GM21529 (cell line): ENCODE data around the gene PDGFRB.
A peak's percentile ranks its signal among the peaks of the same experiment; 100 is the strongest.

Source experiments
- ATAC-seq: cut with Tn5 transposase; IDR thresholded peaks from one replicate; pipeline ENCODE4 v1.9.1; 2021; ENCODE audit not compliant: unreplicated experiment

The PDGFRB gene

GRCh38 chr5:150182774-150183173 lies 27.1 kb upstream of the PDGFRB start:
- ATAC-seq = no peak

GRCh38 chr5:150181766-150182545 lies 26.3 kb upstream of the PDGFRB start:
- ATAC-seq = no peak

GRCh38 chr5:150181027-150181426 lies 25.4 kb upstream of the PDGFRB start:
- no peak for ATAC-seq

GRCh38 chr5:150180241-150181026 lies 24.8 kb upstream of the PDGFRB start:
- no peak for ATAC-seq

- no peak for ATAC-seq
Observed at GRCh38 chr5:150179019-150179620, 23.5 kb upstream of the PDGFRB start.

- ATAC-seq = peak; percentile 52
Observed at GRCh38 chr5:150178262-150178661, 22.6 kb upstream of the PDGFRB start.

GRCh38 chr5:150177721-150178120 lies 22.1 kb upstream of the PDGFRB start:
- no peak for ATAC-seq

GRCh38 chr5:150176745-150177477 lies 21.3 kb upstream of the PDGFRB start:
- no peak for ATAC-seq

GRCh38 chr5:150175536-150175935 lies 19.9 kb upstream of the PDGFRB start:
- peak; percentile 55 for ATAC-seq

GRCh38 chr5:150175076-150175475 lies 19.4 kb upstream of the PDGFRB start:
- no peak for ATAC-seq

GRCh38 chr5:150174285-150174684 lies 18.6 kb upstream of the PDGFRB start:
- ATAC-seq = no peak

GRCh38 chr5:150173161-150173560 lies 17.5 kb upstream of the PDGFRB start:
- ATAC-seq = no peak

GRCh38 chr5:150172556-150172955 lies 16.9 kb upstream of the PDGFRB start:
- no peak for ATAC-seq

GRCh38 chr5:150172145-150172544 lies 16.5 kb upstream of the PDGFRB start:
- no peak for ATAC-seq

GRCh38 chr5:150168864-150169263 lies 13.2 kb upstream of the PDGFRB start:
- ATAC-seq = no peak

- ATAC-seq = no peak
Observed at GRCh38 chr5:150167908-150168307, 12.3 kb upstream of the PDGFRB start.

GRCh38 chr5:150167512-150167850 lies 11.8 kb upstream of the PDGFRB start:
- no peak for ATAC-seq

GRCh38 chr5:150166650-150167511 lies 11.2 kb upstream of the PDGFRB start, which contains the start of gene CDX1:
TSS of gene CDX1 (plus strand) at chr5:150166778. CDS start at chr5:150166877, 99 bp downstream.
- no peak for ATAC-seq

- ATAC-seq = no peak
Observed at GRCh38 chr5:150166037-150166649, 10.5 kb upstream of the PDGFRB start.
